GM18519 (cell line): ENCODE measurements around the gene NLRC4.
"Not testable (repeated sequence)": the region's sequence is repeated elsewhere in the genome, so short reads cannot be mapped to it uniquely, and the experiment has no call there.

Experiments used
- ATAC-seq: cut with Tn5 transposase; IDR thresholded peaks from one replicate; pipeline ENCODE4 v1.9.1; 2021; ENCODE audit warnings: mild to moderate bottlenecking, moderate library complexity; ENCODE audit not compliant: unreplicated experiment, low FRiP score

NLRC4 gene, protein sequence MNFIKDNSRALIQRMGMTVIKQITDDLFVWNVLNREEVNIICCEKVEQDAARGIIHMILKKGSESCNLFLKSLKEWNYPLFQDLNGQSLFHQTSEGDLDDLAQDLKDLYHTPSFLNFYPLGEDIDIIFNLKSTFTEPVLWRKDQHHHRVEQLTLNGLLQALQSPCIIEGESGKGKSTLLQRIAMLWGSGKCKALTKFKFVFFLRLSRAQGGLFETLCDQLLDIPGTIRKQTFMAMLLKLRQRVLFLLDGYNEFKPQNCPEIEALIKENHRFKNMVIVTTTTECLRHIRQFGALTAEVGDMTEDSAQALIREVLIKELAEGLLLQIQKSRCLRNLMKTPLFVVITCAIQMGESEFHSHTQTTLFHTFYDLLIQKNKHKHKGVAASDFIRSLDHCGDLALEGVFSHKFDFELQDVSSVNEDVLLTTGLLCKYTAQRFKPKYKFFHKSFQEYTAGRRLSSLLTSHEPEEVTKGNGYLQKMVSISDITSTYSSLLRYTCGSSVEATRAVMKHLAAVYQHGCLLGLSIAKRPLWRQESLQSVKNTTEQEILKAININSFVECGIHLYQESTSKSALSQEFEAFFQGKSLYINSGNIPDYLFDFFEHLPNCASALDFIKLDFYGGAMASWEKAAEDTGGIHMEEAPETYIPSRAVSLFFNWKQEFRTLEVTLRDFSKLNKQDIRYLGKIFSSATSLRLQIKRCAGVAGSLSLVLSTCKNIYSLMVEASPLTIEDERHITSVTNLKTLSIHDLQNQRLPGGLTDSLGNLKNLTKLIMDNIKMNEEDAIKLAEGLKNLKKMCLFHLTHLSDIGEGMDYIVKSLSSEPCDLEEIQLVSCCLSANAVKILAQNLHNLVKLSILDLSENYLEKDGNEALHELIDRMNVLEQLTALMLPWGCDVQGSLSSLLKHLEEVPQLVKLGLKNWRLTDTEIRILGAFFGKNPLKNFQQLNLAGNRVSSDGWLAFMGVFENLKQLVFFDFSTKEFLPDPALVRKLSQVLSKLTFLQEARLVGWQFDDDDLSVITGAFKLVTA

DNA sequence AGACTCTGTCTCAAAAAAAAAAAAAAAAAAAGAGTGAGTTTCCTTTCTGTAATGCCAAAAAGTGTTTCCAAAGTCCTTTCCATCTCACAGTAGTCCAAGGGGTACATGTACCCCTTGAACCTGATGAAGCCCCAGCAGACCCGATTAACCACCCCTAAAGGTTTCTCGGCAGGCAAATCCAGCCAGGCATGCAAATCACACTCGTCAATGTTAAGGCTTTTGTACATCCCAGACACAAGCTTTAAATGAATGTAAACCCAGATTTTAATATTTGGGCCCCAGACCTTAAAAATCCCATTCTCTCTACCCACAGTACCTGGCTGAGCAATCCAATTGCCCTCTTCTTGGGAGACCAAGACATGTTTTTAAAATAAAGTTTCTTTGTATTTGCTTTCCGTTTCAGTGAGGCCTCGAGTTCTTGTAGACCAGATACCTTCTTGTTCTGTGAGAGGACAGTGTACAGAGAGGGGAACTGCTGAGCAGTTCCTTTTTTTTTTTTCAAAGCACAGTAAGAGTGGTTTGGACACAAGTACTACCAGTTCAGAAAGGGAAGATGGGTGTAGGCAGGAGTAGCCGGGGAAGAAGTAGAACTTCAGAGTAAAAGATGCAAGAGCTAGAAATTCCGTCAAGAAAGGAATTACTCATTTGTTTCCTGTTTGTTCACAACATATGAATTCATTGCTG lies at the start of gene NLRC4:
Gene NLRC4 (minus strand): TSS at position 465 of the 684 bp plus-strand sequence. CDS start 8,111 bp downstream, outside the sequence.
- ATAC-seq, result peak; percentile 85

DNA sequence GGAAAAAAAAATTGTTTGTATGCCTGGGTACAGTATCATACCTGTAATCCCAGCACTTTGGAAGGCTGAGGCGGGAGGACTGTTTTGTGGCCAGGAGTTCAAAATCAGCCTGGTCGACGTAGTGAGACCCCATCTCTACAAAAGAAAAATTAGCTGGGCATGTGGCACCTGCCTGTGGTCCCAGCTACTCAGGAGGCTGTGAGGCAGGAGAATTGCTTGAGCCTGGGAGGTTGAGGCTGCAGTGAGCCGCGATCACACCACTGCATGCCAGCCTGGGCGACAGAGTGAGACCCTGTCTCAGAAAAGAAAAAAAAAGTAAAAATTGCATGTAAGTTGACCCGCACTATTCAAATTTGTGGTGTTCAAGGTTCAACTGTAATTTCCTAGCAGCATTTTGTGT lies 45.9 kb upstream of the NLRC4 start:
- ATAC-seq, result no peak

DNA sequence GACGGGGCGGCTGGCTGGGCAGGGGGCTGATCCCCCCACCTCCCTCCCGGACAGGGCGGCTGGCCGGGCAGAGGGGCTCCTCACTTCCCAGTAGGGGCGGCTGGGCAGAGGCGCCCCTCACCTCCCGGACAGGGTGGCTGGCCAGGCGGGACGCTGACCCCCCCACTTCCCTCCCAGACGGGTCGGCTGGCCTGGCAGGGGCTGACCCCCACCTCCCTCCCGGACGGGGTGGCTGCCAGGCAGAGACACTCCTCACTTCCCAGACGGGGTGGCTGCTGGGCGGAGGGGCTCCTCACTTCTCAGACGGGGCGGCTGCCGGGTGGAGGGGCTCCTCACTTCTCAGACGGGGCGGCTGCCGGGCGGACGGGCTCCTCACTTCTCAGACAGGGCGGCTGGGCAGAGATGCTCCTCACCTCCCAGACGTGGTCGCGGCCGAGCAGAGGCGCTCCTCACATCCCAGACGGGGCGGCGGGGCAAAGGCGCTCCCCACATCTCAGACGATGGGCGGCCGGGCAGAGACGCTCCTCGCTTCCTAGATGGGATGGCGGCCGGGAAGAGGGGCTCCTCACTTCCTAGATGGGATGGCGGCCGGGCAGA lies 29.4 kb upstream of the NLRC4 start:
- ATAC-seq, result not testable (repeated sequence)

DNA sequence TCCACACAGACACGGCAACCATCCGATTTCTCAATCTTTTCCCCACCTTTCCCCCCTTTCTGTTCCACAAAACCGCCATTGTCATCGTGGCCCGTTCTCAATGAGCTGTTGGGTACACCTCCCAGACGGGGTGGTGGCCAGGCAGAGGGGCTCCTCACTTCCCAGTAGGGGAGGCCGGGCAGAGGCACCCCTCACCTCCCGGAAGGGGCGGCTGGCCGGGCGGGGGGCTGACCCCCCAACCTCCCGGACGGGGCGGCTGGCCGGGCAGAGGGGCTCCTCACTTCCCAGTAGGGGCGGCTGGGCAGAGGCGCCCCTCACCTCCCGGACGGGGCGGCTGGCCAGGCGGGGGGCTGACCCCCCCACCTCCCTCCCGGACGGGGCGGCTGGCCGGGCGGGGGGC lies 28.8 kb upstream of the NLRC4 start:
- ATAC-seq, result not testable (repeated sequence)

DNA sequence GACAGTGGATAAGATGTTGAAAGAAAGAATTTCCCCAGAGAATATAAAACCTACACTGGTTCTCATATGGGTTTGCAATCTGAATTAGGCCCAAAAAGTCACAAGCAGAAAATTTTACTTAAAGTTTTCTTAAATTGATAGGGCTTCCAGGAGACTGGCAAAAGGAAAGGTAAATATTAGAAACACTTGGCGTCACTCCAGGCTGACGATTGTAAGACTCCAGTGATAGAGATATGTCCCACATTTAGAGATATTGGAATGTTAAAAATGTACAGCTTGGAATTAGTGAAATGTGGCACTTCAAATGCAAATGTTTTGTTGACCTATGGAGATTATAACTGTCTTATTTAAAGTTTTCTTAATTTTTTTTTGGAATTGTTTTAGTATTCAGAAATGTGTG lies 27.1 kb upstream of the NLRC4 start:
- ATAC-seq, result no peak

DNA sequence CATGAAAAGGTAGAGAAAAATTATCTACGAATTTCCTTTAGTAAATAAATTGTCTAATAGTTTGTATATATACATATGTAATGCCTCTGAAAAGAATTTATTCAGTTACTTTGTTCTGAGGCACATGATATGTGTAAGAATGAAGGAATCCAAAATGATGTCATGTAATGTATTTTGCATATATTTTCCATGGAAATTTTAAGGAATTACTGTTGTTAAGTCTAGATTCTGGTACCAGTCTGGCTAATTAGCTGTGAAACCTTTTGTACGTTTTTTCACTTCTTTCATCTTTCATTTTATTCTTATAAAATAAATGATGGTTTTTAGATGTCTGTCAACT lies 25.3 kb upstream of the NLRC4 start:
- no peak for ATAC-seq

DNA sequence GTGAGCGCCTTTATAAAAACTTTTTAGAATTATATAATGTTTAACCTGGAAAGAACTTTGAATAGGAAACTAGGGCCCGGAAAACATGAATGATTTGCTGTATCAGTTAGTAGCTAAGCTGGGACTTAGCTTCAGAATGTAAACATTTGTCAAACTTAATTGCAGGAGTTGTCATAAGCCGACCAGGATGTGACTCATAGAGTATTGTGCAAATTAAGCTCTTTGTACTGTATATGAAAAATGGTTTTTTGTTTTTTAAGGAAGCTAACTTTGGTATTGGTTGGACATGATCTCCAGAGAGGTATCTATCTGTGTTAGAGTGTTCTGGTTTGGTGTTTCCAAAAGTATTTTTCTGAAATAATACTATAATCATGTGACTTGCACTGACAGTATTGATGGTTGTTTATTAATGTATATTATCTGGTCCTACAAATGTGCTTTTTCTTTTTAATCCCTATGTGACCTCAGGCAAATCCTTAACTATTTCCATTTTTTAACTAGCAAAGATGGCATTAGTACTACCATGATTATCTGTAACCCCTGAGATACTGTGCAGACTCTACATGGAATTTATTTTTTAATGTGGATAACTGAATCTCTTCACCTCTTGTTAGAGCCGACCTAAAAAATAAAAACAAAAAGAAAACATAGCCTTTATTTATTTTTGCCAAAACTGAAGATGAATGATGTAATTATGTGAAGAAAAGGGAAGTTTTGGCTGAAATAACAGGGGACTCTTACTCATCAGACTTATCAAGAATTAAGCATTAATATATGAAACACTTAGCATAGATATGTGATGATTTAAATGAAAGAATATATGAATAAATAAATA lies 24.7 kb upstream of the NLRC4 start:
- ATAC-seq, result no peak

DNA sequence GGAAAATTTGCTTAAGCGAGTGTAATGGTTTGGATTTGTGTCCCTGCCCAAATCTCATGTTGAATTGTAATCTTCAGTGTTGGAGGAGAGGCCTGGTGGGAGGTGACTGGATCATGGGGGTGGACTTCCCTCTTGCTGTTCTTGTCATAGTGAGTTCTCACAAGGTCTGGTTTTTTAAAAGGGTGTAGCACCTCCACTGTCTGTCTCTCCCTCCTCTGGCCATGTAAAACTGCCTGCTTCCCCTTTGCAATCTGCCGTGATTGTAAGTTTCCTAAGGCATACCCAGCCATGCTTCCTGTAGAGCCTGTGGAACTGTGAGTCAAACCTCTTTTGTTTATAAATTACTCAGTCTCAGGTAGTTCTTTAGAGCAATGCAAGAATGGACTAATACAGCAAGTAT lies 19.6 kb upstream of the NLRC4 start:
- no peak for ATAC-seq

DNA sequence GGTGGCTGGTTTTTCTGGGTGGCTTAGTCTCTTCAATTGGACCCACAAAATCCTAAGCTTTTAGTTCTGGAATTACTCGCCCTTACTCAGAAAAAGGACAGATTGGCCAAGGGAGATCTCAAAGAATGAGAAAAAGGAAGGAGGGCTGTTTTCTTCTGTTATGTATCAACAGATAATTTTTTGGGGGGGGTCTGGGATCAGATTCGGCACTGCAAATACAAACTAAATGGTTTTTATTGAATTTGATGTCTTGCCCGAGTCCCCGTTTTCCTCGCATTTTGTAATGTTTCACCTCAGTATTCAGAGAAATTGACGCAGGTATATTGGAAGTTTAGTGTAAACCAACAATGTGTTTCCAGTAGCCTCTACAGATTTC lies 13.8 kb upstream of the NLRC4 start:
- no peak for ATAC-seq

DNA sequence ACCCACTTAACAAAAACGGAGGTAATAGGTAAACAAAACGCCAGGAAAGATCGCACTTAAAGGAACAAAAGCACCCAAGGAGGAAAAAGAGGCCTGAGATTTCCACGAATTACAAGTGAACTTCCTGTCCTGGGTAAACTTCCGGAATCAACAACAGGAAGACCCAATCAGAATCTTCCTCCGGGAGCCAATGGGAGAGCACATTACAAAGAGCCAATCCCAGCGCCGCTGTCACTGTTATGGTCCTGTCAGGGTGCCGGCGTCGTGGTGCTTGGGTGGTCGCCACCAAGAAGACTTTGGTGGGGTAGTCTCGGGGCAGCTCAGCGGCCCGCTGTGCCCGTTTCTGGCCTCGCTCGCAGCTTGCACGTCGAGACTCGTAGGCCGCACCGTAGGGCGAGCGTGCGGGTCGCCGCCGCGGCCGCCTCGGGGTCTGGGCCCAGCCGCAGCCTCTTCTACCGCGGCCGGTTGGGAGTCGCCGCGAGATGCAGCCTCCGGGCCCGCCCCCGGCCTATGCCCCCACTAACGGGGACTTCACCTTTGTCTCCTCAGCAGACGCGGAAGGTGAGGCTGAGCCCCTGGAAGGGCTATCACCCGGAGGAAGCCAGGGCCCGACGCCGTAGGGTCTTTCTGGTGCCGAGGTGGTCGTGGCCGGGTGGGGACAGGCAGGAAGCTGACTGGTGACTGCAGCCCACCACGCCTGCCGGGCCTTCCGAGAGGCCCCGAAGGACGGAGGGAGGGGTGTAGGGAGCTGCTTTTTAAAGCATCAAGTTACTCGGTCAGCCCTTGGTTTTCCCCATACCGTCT lies 13.2 kb upstream of the NLRC4 start, which contains the start of gene YIPF4:
Gene YIPF4 (plus strand): TSS at position 231 of the 804 bp plus-strand sequence. CDS start 252 bp downstream, at position 483.
- peak; percentile 98 for ATAC-seq

DNA sequence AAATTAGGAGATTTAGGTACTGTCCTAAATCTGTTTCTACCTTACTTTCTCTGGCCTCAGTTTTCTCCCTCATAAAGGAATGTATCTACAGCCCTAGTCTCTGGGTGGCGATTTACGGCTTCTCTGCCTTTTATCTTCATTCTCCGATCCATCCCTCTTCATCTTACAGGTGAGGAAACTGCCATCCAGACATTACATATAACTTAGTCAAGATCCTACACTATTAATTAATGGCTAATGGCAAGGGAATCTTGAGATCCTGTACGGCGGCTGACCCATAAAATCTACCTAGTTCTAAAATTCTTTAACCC lies 12.6 kb upstream of the NLRC4 start:
- ATAC-seq, result no peak

DNA sequence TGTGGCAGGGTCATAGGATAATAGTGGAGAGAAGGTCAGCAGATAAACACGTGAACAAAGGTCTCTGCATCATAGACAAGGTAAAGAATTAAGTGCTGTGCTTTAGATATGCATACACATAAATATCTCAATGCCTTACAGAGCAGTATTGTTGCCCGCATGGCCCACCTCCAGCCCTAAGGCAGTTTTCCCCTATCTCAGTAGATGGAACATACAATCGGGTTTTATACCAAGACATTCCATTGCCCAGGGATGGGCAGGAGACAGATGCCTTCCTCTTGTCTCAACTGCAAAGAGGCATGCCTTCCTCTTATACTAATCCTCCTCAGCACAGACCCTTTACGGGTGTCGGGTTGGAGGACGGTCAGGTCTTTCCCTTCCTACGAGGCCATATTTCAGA lies 11.1 kb upstream of the NLRC4 start:
- ATAC-seq, result not testable (repeated sequence)

DNA sequence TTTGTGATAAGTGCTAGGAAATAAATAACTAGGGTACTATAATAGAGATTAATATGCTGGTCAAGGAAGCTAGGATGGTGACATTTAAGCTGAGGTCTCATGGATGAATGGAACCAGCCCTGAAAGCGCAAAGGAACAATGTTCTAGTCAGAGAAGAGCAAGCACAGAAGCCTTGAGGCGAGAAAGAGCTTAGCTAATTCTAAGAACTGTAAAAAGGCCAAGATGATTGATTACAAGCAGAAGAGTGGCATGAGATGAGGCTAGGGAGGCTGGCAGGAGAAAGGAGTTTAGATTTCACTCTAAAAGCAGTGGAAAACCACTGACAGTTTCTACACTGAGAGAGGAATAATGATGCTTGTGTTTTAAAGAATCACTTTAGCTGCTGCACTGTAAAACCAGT lies 9.6 kb upstream of the NLRC4 start:
- no peak for ATAC-seq

DNA sequence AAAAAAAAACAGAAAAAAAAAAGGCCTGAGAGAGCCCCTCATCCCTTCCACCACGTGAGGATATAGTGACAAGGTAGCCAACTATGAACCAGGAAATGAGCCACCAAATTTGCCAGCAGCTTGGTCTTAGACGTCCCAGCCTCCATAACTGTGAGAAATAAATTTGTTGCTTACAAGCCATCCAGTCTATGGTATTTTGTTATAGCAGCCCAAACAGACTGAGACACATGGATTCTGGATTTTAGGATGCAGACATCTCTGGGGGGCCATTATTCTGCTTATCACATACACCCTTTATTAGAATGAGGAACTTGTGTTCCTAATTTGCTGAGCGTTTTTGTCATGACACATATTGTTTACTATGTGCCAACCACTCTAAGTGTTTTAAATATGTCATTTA lies 7.6 kb upstream of the NLRC4 start:
- no peak for ATAC-seq

DNA sequence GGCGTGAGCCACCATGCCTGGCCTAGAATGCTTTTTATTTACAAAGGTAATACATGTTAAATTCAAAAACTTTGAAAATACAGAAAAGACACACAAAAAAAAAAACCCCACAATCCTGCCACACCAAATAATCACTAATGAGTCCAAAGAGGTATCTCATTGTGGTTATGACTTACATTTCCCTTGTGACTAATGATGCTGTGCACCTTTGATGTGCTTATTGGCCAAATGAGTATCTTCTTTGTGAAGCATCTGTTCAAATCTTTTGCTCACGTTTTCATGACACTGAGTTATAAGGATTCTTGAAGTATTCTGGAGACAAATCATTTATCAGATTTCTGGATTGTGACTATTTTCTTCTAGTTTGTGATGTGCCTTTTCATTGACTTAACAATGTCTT lies 6.4 kb upstream of the NLRC4 start:
- ATAC-seq, result no peak

DNA sequence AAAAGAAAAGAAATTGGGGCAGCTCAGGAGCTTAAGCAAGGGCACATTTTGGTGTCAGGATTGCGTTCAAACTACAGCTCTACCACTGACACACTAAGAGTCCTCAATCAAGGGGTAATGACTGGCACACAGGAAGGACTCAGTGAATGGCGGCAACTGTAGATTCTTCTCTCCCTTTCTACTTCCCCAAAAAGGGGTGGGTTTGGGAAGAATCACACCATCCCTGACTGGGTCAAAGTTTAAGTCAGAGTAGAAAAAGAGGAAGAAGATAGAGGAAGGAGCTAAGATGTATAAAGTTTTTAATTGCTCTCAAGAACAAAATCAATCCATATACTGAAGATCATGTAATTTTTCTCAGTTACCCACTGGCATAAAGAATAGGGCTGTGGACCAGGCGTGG lies 2.6 kb downstream of the NLRC4 start:
- ATAC-seq, result no peak

DNA sequence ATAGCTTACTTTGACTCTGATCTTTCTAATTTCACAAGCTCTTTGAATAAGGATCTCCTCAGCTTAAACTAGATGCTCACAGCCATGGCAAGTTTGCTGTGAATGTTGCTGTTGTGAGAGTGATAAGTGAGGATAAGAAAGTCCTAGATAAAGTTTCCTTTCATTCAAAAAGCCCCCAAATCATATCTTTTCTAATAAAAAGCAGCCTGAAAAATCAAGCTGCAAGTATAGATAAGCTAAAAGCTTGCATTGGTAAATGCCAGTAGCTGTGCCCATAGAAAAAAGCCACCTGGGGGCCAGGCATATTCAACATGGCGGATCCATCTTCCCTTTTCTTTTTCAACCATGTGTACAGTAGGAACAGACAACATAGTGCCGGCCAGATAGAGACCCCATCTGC lies 4.3 kb downstream of the NLRC4 start:
- no peak for ATAC-seq

DNA sequence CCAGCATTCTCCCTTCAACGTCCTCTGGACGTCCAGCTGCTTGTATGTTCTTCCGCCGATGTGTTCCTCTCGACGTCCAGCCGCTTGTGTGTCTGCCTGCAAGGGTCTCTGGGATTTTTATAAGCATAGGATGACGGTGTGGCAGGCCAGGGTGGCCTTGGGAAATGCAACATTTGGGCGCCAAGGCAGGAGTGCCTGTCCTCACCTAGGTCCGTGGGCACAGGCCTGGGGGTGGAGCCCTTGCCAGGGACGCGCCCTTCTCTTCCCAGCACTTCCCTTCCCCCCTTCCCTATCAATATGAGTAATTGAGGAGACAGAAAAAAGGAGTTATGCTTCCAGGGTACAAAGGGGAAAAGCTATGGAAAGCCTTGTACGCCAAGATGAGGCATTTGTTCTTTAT lies 6.4 kb downstream of the NLRC4 start:
- ATAC-seq, result no peak

DNA sequence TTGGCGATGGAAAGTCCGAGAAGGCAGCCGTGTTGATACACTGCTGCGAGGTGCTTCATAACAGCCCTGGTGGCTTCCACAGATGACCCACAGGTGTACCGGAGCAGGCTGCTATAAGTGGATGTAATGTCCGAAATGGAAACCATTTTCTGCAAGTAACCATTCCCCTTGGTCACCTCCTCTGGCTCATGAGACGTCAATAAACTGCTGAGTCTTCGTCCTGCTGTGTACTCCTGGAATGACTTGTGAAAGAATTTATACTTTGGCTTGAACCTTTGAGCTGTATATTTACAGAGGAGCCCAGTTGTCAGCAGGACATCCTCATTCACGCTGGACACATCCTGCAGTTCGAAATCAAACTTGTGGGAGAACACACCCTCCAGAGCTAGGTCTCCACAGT lies 14.4 kb downstream of the NLRC4 start:
- ATAC-seq, result no peak
